Measurements from ENCODE around the gene ARSK.

- TF ChIP-seq GATA2 (IDR thresholded peaks at IDR 0.05; ENCODE audit: low read depth, low read length): no peak
- no peak for TF ChIP-seq GATA3 (IDR thresholded peaks at IDR 0.05; ENCODE audit: low read depth, low read length)
Measured at GRCh38 chr5:95520206-95520605, 34.7 kb upstream of the ARSK start.

Measured in SH-SY5Y (cell line).